AG09319 (cell line): ENCODE data around the gene CACNB4.

Source experiments
- DNase-seq: peaks from one replicate; pipeline ENCODE4 v3.0.0-alpha.2; 2010; ENCODE audit warnings: low read depth; ENCODE audit errors: extremely low read depth
- TF ChIP-seq, protein P1 (sequence below): IDR thresholded peaks from 2 replicates; pipeline ENCODE4 v1.5.1; 2011; ENCODE audit warnings: low read depth, mild to moderate bottlenecking, inconsistent platforms, low read length, moderate library complexity

CACNB4 gene

DNA sequence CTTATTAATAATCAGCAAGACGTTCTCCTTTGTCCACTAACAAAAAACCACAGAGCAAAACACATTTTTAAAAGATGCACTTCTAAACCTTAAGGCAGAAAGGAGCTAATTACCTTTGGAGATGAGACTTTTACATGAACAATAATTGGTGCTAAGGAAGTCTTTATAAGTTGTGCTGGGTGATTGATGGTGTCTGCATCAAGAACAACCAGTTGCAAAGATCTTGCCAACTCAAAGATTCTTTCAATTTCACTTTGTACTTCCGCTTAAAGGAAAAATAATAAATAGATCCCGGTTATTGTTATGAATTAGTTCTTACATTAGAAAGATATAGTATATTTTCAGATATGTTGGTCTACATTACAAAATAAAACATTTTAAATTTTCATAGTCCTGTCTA is 243.7 kb downstream of the CACNB4 start:
- TF ChIP-seq, protein P1, sequence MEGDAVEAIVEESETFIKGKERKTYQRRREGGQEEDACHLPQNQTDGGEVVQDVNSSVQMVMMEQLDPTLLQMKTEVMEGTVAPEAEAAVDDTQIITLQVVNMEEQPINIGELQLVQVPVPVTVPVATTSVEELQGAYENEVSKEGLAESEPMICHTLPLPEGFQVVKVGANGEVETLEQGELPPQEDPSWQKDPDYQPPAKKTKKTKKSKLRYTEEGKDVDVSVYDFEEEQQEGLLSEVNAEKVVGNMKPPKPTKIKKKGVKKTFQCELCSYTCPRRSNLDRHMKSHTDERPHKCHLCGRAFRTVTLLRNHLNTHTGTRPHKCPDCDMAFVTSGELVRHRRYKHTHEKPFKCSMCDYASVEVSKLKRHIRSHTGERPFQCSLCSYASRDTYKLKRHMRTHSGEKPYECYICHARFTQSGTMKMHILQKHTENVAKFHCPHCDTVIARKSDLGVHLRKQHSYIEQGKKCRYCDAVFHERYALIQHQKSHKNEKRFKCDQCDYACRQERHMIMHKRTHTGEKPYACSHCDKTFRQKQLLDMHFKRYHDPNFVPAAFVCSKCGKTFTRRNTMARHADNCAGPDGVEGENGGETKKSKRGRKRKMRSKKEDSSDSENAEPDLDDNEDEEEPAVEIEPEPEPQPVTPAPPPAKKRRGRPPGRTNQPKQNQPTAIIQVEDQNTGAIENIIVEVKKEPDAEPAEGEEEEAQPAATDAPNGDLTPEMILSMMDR = no peak
- DNase-seq = no peak

DNA sequence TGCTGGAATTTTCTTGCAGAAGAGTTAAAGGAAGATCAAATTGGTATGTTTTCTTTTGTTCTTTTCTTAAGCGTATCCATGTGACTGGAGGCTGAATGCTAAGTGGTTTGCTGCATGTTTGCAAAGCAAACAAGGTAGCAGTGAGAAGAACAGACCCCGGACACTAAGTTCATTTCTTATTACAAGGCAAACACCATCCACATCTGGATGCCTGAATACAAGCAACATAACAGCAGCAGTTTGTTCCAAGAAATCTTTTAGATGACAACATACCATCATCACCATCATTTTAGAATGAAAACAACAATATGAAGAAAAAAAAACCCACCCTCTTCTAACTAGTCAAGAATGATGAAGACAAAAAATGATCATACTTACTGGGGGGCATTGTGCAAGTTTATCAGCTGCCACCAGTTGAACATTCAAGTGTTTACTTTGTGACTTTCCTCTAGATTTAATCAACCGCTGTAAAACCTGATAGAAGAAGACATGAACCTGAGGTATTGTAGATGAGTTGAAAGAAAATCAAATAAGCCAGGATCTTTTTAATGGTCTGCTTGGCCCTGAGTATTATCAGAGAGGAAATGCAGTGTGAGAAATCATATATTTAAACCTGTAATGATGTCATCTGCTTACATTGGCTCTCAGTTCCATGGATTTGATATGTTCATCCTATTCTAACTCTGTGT is 245.6 kb downstream of the CACNB4 start:
- TF ChIP-seq, protein P1 = no peak
- no peak for DNase-seq

DNA sequence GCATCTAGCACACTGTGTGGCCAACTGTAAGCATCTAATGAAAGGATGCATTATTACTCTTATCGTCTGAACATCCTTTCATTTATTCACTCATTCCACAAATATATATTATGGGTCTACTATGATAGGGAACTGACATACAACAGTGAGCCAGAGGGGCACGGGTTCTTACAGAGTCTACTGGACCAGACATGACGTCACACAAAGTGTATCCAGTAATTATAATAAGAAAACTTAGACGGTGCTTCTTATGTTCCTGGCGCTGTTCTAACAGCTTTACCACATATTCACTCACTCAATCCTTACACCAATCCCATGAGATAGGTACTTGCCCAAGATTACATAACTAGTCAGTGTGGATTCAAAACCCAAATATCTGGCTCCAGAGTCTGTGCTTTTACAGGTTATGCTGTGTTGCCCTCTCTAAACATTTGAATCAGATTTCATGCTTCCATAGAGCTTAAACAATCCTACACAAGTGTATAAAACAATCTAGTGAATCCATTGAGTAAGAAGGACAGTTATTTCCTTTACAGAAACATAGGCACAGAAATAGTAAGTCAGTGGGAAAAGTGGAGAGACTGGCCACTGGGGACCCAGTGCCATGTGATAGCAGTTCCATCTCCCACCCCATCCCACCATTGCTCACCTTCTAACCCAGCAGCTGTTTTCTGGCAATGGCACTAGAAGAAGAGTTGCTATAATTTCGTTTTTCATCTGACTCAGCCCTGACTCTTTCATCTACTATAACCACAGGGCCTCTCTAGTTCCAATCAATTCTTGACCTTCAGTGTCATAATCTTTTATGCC is 246.4 kb downstream of the CACNB4 start:
- TF ChIP-seq, protein P1 = no peak
- DNase-seq = no peak

DNA sequence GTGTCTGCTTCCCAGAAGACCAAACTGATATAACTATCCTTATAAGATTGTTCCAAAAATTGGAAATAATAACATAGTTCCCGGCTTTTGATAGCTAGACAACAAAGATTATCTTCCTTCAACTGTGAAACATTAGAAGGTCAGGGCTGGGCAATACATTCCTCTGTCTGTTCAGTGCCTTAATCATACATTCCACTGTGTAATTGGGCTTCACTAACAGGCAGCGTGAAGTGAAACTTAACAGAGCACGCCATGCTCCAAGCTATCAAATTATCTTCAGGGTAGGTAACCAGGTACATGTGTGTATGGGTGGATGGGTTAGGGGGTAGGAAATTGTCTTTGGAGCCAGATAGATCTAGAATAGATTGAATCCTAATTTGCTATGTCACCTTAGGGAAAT is 247.1 kb downstream of the CACNB4 start:
- TF ChIP-seq, protein P1 = no peak
- DNase-seq = no peak

DNA sequence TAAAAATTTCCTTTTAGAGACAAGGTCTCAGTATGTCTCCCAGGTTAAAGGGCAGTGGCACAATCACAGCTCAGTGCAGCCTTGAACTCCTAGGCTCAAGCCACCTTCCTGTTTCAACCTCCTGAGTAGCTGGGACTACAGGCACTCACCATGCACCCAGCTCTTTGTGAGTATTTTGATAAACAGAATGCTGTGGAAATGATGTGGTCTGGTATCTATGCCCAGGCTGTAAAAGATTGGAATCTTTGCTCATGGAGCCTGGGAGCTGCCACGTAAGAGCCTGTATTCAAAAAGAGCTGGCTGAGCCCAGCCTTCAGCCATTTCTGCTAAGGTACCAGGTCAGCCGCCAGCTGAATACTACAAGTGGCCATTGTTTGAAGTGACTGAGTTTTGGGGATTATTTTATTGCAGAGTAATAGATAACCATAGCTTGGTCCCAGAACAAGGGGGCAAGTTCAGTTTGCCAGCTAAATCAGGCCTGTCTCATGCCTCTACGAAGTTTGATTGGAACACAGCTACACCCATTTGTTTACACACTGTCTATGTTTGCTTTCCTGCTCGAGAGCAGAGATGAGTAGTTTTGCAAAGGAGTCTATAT is 249.3 kb downstream of the CACNB4 start:
- DNase-seq = no peak
- TF ChIP-seq, protein P1 = no peak

DNA sequence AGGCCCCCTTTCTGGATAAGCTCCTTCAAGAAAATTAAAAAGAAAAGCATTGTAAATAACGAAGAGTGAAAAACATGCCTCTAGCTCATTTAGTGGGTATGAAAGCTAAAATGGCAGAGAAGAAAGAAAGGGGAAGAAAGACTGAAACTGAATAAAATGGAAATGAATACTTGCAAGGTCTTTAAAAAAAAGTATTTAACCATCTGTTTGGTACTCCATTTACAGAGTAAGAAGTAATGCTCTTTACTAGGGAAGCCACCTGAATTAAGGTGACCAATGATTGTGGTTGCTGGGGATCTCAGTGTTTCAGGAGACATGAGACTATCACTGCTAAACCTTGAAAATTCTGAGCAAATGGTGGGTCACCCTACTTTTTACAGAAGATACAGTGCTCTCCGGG is 253.0 kb downstream of the CACNB4 start:
- TF ChIP-seq, protein P1 = no peak
- DNase-seq = no peak

DNA sequence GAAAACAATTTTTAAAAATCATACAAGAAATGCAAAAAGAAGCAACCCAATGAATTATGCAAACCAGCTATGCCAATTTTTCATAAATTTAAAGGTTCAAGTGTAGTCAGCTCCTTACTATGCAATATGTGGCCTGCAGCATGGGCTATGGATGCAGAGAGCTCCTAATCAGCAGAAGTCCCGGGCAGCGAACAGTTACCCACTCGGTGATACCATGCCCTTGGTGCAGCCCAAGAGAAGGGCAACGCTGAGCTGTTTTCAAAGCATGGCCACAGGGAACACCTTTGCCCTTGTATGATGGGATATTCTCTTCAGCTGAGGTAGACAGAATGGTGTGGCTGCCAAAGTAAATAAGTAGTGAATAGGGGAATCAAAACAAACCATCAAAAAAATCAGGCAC is 253.4 kb downstream of the CACNB4 start:
- TF ChIP-seq, protein P1 = no peak
- DNase-seq = no peak
